Measurements from ENCODE around the gene CEP68.

CEP68 gene

DNA sequence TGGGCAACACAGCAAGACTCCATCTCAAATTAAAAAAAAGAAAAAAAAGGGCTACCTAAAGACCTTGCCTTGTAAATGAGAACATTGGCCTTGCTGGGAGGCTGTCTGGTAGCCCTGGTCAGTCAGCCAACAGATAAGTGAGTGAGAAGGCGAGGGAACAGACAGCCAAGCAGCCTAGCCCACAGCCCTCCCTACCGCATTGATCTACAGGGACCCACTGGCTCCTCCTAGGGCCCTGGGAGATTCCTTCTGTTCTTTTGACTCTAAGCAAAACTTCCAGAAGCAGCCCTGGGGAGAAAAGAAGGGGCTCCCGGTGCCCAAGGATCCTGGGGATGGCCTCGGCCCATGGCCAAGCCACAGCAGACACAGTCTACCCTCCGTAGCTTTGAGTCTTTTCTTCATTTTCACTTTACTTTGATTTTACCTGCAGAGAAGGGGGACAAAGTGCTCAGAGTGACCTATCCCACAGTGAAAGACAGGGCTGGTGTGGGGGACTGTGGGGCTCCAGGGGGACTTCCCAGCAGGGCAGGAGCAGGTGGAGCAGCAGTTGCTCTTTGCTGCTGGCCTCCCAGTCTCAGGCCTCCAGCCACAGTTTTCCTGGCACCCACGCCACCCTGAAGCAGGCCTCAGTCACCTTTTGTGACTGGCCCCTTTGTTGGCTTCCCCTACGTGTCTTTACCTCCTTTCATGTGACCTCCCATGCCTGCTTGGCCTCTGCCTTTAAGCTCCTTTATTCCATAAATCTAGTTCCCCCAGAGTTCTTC, 5.1 kb downstream of the CEP68 start:
- DNase-seq, result no peak

DNA sequence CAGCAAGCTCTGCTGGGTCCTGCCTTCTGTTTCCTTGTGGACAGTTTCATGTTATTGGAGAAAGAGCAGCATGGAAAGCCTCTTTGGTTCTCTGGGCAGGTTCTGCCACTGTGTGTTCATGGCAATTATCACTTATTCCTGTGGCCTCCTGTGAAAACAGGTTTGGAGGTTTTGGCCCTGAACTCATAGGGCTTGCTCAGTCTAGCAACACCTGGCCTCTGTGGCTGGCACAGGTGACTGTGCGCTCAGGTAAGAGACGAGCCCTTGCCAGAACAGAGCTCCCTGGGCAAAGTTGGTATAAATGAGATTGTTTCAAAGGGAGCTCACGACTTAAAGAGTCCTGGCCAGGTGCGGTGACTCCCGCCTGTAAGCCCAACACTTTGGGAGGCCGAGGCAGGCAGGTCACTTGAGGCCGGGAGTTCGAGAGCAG, 5.7 kb downstream of the CEP68 start:
- no peak for DNase-seq

- DNase-seq, result no peak
Observed at GRCh38 chr2:65062843-65063825, 6.9 kb downstream of the CEP68 start.

GRCh38 chr2:65064728-65065552, 8.7 kb downstream of the CEP68 start:
- DNase-seq, result peak; percentile 79

DNA sequence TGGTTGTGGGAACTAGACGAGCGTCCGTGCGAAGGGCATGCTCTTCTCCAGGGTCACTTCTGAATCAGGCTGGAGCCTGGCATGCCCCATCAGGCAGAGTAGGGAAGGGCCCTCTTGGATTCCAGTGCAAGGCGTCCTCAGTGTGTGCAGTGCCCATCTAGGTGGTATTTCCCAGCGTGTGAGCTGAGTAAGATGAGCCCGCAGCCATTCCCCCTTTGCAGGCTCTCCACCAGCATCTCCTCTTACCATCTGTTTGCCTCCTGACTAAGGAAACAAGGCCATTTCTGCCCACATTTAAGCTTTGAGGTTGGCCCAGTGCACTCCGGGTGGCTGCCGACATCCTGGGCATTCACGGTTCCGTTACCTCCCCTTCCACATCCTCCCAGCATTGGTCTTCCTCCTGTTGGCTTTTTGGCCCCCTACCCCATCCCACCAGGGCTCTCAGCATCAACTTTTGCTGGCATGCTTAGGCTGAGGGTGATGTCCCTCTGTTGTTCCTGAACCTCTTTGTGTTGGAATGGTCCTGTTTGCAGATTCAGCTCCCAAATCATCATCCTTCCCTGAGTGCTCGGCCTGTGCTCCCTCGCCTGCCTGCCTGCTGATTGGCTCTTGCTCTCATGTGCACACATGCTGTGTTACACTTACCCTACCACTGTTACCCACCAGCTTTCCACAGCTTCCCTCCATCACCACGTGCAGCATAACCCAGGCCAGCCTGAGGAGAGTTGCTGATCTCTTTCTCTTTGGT, 11.8 kb downstream of the CEP68 start:
- no peak for DNase-seq

DNA sequence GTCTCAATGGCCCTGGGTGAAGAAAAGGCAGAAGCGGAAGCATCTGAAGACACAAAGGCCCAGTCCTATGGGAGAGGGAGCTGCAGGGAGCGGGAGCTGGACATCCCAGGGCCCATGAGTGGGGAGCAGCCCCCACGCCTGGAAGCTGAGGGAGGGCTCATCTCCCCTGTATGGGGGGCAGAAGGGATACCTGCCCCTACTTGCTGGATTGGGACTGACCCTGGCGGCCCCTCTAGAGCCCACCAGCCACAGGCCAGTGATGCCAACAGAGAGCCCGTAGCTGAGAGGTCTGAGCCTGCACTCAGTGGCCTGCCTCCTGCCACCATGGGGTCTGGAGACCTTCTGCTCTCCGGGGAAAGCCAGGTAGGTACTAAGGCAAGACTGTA, 13.2 kb downstream of the CEP68 start:
- no peak for DNase-seq

DNA sequence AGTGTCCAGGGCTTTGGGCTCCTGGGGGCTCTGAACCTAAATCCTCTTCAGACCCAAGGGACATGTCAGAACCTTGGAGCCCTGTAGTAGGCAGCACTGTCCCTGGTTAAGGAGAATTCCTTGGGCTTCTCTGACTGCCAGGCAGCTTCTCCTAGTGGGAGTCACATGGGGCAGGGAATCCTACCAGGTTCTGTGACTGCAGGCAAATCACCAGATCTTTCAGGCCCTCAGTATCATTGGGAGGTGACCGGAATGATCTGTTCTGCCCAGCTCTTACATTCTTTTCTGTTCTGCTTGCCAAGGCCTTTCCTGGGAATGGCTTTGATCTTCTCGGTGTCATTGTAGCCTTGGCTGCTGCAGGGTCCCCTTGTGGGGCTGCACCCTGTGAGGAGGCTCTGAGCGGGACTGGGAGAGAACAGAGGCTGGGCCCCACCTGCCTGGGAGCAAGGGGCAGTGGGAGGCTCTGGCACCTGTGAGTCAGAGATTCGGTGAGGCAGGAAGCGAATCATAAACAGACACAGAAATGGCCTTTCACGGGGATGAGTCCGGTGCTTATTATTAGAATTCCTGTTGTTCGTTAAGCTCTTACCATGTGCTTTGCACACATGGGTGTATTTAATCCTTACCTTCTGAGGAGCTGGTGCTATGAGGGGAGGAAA, 14.1 kb downstream of the CEP68 start:
- no peak for DNase-seq

DNA sequence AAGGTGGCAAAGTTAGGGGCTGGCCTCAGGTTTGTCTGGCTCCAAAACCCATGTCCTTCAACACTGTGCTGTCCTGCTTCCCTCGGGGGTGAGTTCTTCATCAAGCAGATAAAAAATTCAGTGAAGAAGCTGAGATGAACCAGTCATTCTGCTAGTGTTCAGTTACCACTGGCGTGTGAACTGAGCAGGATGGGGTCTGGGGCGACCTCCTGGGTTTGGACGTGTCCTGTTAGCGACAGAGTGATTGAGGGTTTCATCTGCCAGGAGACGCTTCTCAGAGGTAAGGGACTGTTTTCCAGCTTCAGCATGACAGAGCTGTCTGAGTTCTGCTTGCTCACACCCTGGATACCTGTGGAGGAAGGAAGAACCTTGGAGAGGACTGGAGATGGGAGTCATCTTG, 14.6 kb downstream of the CEP68 start:
- no peak for DNase-seq

DNA sequence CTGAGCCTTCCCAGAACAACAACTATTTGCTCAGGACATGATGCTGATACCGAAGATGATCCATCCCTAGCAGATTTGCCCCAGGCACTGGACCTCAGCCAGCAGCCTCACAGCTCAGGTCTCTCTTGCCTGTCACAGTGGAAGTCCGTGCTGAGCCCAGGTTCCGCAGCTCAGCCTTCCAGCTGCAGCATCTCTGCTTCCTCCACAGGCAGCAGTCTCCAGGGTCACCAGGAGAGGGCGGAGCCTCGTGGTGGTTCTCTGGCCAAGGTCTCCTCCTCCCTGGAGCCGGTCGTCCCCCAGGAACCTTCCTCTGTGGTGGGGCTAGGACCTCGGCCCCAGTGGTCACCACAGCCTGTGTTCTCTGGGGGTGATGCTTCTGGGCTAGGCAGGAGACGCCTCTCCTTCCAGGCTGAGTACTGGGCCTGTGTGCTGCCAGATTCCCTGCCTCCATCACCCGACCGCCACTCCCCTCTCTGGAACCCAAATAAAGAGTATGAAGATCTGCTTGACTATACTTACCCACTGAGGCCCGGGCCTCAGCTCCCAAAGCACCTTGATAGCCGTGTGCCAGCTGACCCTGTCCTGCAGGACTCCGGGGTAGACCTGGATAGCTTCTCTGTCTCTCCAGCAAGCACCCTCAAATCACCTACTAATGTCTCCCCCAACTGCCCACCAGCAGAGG, 15.4 kb downstream of the CEP68 start:
- peak; percentile 7 for DNase-seq

DNA sequence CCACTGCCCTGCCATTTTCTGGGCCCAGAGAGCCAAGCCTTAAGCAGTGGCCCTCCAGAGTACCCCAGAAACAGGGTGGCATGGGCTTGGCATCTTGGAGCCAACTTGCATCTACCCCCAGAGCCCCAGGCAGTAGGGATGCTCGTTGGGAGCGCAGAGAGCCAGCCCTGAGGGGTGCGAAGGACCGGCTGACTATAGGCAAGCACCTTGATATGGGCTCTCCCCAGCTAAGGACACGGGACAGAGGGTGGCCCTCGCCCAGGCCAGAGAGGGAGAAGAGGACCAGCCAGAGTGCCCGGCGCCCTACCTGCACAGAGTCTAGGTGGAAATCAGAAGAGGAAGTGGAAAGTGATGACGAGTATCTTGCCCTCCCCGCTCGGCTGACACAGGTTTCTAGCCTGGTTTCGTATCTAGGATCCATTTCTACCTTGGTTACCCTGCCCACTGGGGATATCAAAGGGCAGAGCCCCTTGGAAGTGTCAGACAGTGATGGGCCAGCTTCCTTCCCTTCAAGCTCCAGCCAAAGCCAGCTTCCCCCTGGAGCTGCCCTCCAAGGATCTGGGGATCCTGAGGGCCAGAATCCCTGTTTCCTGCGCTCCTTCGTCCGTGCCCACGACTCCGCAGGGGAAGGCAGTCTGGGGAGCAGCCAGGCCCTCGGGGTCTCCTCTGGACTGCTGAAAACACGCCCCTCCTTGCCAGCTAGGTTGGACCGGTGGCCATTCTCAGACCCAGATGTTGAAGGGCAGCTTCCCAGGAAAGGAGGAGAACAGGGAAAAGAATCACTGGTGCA, 16.2 kb downstream of the CEP68 start:
- DNase-seq, result peak; percentile 68

DNA sequence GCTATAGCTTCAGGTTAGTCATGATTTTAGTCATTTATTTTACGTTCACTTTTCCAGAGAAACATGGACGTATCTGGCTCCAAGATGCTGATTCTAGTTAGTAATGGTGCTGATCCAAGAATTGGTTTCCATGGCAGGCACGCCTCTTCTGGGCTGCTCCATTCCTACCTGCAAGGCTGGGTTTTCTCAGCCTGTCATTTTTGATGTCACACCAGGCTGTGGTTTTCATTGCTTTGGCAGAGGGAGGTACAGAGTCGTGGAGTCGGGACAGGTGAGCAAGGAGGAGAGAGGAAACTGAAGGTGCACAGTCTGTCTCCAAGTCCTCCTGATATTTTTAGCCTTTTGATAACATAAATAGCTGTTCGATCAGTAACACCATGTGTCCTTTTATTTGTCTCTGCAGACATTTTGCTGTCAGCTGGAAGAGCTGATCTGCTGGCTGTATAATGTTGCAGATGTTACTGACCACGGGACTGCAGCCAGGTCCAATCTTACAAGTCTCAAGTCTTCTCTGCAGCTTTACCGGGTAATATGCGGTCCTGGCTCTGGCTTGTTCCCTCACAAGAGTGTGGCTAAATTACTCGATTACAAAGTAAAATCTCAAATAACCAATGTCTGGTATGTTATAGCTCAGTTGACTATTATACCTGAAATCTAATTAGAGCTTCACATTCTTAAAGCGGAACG, 17.8 kb downstream of the CEP68 start:
- DNase-seq, result no peak

DNA sequence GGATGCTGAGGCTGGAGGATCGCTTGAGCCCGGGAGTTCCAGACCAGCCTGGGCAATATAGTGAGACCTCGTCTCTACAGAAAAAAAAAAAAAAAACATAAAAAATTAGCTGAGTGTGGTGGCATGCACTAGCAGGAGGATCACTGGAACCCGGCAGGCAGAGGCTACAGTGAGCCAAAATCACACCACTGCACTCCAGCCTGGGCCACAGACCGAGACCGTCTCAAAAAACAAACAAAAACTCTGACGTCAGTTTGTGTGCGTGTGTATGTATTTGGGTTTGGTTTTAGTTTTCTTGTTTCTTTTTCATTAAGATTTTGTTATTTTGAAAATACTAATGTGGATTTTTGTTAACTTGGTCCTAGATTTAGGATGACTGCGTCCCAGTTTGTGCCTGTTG, 19.0 kb downstream of the CEP68 start:
- DNase-seq, result no peak

DNA sequence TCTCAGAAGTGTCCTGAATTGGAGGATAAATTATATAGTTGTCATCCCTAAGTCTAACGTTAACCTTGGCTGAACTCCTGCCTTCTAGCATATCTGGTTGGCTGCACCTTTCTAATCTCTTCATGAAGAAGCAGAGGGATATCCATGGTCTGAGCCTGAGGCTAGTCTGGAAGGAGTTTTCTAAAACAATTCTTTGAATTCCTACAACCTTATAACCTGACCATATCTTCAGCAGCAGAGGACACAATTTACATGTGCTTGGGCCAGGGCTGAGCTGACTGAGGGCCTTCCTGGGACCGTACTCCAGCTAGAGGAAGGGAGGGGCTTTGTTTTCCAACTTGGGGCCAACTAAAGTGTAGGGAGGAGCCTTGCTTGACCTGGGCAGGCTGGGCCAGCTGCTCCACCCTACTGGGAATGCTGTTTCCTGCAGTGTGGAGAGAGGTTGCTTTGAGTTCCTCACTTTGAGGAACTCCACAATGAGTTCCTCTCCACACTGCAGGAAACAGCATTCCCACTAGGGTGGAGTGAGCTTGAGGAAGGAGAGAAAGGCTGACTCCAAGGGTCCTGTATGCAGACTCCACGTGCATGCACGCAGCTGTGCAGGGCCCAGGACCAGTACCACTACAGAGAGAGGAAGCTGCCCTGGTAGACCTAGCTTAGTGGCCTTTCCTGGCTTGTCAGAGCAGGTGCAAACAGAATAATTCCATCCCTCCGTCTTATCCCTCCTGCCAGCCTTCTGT, 19.6 kb downstream of the CEP68 start:
- DNase-seq, result no peak

DNA sequence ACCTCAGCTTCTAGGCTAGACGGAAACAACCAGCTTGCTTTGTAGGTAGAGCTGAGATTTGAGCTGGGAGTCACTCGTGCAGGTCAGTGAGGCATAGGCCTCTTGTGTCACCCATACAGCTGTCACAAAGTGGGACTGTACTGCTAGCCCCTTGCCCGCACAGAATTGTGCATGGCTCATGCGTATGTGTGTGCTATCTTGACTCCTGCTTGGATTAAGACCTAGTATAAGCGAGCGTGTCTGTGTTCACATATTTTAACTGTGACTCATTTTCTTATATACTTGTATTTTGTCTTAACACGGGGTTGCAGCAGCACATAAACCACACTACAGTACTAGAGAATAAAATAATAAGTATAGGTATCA, 20.1 kb downstream of the CEP68 start:
- no peak for DNase-seq

DNA sequence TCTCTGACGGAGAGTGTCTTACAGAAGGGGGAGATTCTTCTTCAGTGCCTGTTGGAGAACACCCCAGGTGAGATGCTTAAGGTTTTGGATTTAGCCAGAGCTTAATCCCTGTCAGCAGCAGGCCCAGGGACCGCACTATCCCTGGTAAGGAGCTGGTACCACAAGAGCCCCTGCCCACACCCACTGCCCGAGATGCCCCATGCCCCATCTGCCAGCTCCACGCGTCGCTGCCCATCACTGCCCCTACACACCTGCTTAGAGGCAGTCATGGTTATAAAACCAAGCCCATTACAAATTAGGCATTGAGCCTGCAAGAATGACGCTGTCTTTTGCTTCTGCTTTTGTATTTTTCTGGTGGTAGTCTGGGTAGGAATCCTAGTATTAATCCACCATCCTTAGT, 21.7 kb downstream of the CEP68 start:
- no peak for DNase-seq

- no peak for DNase-seq
Observed at GRCh38 chr2:65079017-65079416, 22.8 kb downstream of the CEP68 start.

- DNase-seq, result no peak
Observed at GRCh38 chr2:65081232-65081685, 25.0 kb downstream of the CEP68 start.

DNA sequence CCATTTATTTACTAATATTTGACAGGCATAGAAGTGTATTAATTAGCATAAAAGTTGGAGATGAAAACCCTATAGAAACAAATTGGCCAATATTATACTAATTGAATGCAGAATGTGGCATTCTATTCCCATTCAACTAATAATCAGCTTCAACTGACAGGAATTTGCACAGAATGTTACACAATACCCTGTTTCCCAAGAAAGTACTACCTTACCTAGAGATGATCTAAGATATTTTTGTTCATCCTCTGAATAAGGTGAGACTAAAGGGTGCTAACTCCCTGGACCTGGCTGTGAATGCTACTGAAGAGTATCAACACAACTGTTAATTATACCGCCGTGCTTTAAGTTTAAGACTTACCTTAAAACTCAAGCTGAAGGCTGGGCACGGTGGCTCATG, 28.9 kb downstream of the CEP68 start:
- no peak for DNase-seq

DNA sequence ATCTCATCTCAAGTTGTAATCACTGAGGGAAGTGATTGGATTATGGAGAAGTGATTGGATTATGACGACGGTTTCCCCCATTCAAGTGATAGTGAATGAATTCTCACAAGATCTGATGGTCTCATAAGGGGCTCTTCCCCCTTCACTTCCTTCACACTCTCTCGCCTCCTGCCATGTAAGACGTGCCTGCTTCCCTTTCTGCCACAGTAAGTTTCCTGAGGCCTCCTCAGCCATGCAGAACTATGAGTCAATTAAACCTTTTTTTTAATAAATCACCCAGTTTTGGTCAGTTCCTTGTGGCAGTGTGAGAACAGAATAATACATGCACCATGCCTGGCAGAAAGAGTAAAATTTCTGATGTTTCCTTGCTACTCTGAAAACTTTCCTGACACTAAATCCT, 36.6 kb downstream of the CEP68 start:
- no peak for DNase-seq

Measured in RPMI8226 (cell line).